Type B pancreatic cell (in vitro differentiated cells): ENCODE data around the gene CEACAM3. TPM values are rescaled to one million over a fixed set of nuclear protein-coding genes. Genes with fewer than 3 reads are reported as not detected.

Experiments used
- DNase-seq: peaks from one replicate; pipeline ENCODE4 v3.0.0; 2021; ENCODE audit warnings: mixed read lengths; ENCODE audit not compliant: unreplicated experiment; ENCODE audit errors: extremely low spot score
- H3K27ac Mint-ChIP-seq: 2 replicates; pipeline ENCODE4 v1.8.0; 2021; ENCODE audit warnings: mild to moderate bottlenecking, mixed read lengths
- H3K27me3 Mint-ChIP-seq: 2 replicates; pipeline ENCODE4 v1.8.0; 2021; ENCODE audit warnings: mixed read lengths
- H3K36me3 Mint-ChIP-seq: 2 replicates; pipeline ENCODE4 v1.8.0; 2021; ENCODE audit warnings: mixed read lengths
- H3K4me1 Mint-ChIP-seq: one replicate; pipeline ENCODE4 v1.8.0; 2021; ENCODE audit warnings: mixed read lengths; ENCODE audit not compliant: unreplicated experiment
- H3K4me3 Mint-ChIP-seq: 2 replicates; pipeline ENCODE4 v1.8.0; 2021; ENCODE audit warnings: mild to moderate bottlenecking, mixed read lengths
- H3K9me3 Mint-ChIP-seq: 2 replicates; pipeline ENCODE4 v1.8.0; 2021; ENCODE audit warnings: mixed read lengths
- CTCF ChIP-seq: fragments of 200-600 bp; sonication (generic); conservative IDR thresholded peaks from 2 replicates; pipeline ENCODE4 v1.5.0; 2021; ENCODE audit warnings: antibody characterized with exemption, mild to moderate bottlenecking
- total RNA-seq: library from RNA; stranded (reverse); gene quantifications from 2 replicates; pipeline ENCODE4 v1.2.1, GENCODE V29; 2021; ENCODE audit warnings: low replicate concordance

CEACAM3 gene
- total RNA-seq, 1 donor from 2014 or later, result not detected

DNA sequence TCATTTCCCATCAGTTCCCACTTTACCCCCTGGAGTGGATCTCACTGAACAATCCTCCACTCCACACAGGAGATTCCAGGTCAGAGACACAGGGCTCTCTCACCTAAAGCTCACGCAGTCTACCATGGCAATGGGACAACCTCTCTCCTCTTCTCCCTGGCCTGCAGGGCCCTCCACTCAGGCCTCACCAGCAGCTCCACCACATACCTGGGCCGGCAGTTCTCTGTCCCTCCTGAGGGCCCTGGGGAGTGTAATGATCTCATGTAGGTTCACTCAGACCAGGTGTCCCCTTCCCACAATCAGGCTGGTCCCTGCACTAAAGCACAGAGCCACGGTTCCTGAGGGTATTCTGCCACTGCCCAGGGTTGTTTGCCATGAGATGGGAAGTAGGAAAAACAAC is 15.6 kb downstream of the CEACAM3 start:
- Mint-ChIP-seq H3K27ac (no peak overlapping the region), H3K4me1 (no peaks in the 10 kb centered on the region), H3K4me3 (no peak overlapping the region), H3K27me3 (no peaks in the 10 kb centered on the region), H3K36me3 (no peaks in the 10 kb centered on the region), H3K9me3 (no peaks in the 10 kb centered on the region)
- no peak for TF ChIP-seq CTCF
- DNase-seq, result no peak

GRCh38 chr19:41813911-41814310 is 17.5 kb downstream of the CEACAM3 start:
- no peaks in the 10 kb centered on the region for H3K36me3 Mint-ChIP-seq
- no peak for DNase-seq
- TF ChIP-seq CTCF, result no peak
- H3K27ac Mint-ChIP-seq, result no peak overlapping the region
- no peak overlapping the region for H3K4me3 Mint-ChIP-seq
- no peaks in the 10 kb centered on the region for H3K9me3 Mint-ChIP-seq
- no peaks in the 10 kb centered on the region for H3K4me1 Mint-ChIP-seq
- H3K27me3 Mint-ChIP-seq, result peaks cover 6% of the 10 kb centered on the region

DNA sequence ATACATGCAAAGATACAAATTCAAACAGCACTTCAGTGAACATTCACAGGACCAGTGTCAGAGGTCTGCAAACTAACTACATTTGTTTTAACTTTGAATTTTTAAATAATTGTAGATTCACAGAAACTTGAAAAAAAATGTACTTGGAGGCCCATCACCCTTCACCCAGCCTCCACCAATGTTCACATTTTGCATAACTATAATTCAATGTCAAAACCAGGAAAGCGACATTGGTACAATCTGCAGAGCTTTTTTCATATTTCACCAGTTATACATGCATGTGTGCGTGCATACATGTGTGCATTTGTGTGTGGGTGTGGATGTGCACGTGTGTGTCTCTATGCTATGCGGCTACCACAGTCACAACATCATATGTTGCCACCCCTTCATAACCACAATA is 18.9 kb downstream of the CEACAM3 start:
- H3K27ac Mint-ChIP-seq, result no peak overlapping the region
- no peaks in the 10 kb centered on the region for H3K4me1 Mint-ChIP-seq
- TF ChIP-seq CTCF, result no peak
- H3K36me3 Mint-ChIP-seq, result no peaks in the 10 kb centered on the region
- no peak overlapping the region for H3K4me3 Mint-ChIP-seq
- H3K9me3 Mint-ChIP-seq, result no peaks in the 10 kb centered on the region
- peaks cover 6% of the 10 kb centered on the region for H3K27me3 Mint-ChIP-seq
- no peak for DNase-seq

DNA sequence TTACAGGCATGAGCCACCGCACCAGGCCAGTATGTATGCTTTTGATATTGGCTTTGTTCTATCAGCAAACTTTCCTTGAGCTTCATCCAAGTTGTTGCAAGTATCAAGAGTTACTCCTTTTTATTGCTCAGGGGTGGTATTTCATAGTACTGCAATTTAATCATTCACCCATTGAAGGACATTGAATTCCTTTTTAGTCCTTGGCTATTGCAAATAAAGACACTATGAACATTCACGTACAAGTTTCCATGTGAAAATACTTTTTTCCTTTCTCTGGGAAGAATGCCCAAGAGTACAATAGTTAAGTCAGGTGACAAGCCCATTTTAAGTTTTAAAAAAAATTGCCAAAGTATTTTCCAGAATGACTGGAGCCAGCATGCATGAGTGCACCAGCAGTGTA is 20.4 kb downstream of the CEACAM3 start:
- Mint-ChIP-seq H3K9me3 (no peaks in the 10 kb centered on the region), H3K4me1 (no peaks in the 10 kb centered on the region), H3K27me3 (peaks cover 8% of the 10 kb centered on the region), H3K36me3 (no peaks in the 10 kb centered on the region), H3K27ac (no peak overlapping the region), H3K4me3 (no peak overlapping the region)
- no peak for TF ChIP-seq CTCF
- no peak for DNase-seq

DNA sequence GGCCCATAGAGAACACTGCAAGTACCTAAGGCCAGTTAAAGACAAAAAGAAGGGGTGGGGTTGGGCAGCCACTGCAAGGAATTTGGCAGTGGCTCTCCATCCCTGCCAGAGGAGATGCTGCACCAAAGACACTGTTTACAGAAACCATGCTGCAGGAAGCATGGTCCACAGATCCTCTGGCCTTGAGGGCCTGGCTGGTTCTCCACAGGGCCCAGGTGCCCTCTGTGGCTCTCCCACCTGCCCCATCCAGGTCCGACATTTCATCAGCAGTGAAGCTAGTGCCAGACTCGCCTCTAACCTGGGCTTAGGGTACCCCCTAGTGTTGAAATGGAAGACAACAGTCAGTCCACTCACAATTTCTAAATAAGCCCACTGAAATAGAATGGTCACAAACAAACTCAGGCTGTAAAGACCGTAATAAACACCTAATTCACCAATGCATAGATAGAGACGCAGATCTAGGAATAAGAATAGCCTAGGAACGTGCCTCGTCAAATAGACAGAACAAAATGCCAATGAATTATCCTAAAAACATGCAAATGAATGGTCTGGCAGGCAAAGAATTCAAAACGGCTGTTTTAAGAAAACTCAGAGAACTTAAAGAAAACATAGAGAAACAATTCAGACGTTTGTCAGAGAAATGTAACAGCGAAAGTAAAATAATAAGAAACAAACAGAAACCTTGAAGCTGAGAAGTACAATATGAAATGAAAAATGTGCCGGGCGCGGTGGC is 24.8 kb downstream of the CEACAM3 start:
- DNase-seq, result no peak
- Mint-ChIP-seq H3K36me3 (no peaks in the 10 kb centered on the region), H3K27ac (no peak overlapping the region), H3K27me3 (peaks cover 22% of the 10 kb centered on the region), H3K4me3 (no peak overlapping the region), H3K9me3 (no peaks in the 10 kb centered on the region), H3K4me1 (no peaks in the 10 kb centered on the region)
- peak; percentile 70 for TF ChIP-seq CTCF
